ENCODE results near the gene GGN.
"Not testable (repeated sequence)": the region's sequence is repeated elsewhere in the genome, so short reads cannot be mapped to it uniquely, and the experiment has no call there.

The GGN gene

GRCh38 chr19:38387550-38388348 is at the start of gene GGN:
TSS of gene GGN (minus strand) at chr19:38388034. CDS start at chr19:38387261, 773 bp downstream.
- DNase-seq, result peak; percentile 81 to 89

GRCh38 chr19:38437295-38437694 is 49.5 kb upstream of the GGN start:
- no peak for DNase-seq

GRCh38 chr19:38434549-38435051 is 46.8 kb upstream of the GGN start:
- no peak for DNase-seq

GRCh38 chr19:38433268-38433733 is 45.5 kb upstream of the GGN start, which contains the start of gene RYR1:
TSS of gene RYR1 (plus strand) at chr19:38433691. CDS start at chr19:38433830, 139 bp downstream.
- peak; percentile 49 to 56 for DNase-seq

- no peak for DNase-seq
Observed at GRCh38 chr19:38430931-38431330, 43.1 kb upstream of the GGN start.

GRCh38 chr19:38429811-38430156 is 42.0 kb upstream of the GGN start:
- DNase-seq, result no peak

GRCh38 chr19:38429055-38429810 is 41.4 kb upstream of the GGN start:
- no peak for DNase-seq

- DNase-seq, result peak in 1 of 2 donors; percentile 39
Observed at GRCh38 chr19:38427035-38427677, 39.3 kb upstream of the GGN start.

GRCh38 chr19:38425810-38426466 is 38.1 kb upstream of the GGN start, which contains the start of gene RASGRP4:
TSS of gene RASGRP4 (minus strand) at chr19:38426219. CDS start at chr19:38426091, 128 bp downstream.
- DNase-seq, result peak; percentile 41 to 43

GRCh38 chr19:38425222-38425809 is 37.5 kb upstream of the GGN start:
- DNase-seq, result no peak

- no peak for DNase-seq
Observed at GRCh38 chr19:38424272-38424671, 36.4 kb upstream of the GGN start.

- DNase-seq, result no peak
Observed at GRCh38 chr19:38422438-38422837, 34.6 kb upstream of the GGN start.

GRCh38 chr19:38421856-38422255 is 34.0 kb upstream of the GGN start:
- DNase-seq, result no peak

- no peak for DNase-seq
Observed at GRCh38 chr19:38420935-38421334, 33.1 kb upstream of the GGN start.

- DNase-seq, result peak; percentile 77 to 81
Observed at GRCh38 chr19:38417544-38418506, 30.0 kb upstream of the GGN start.

- DNase-seq, result no peak
Observed at GRCh38 chr19:38417146-38417543, 29.3 kb upstream of the GGN start.

- no peak for DNase-seq
Observed at GRCh38 chr19:38413416-38413815, 25.6 kb upstream of the GGN start.

GRCh38 chr19:38412961-38413360 is 25.1 kb upstream of the GGN start:
- no peak for DNase-seq

- DNase-seq, result no peak
Observed at GRCh38 chr19:38412491-38412890, 24.7 kb upstream of the GGN start.

GRCh38 chr19:38411898-38412297 is 24.1 kb upstream of the GGN start:
- DNase-seq, result not testable (repeated sequence)

All from CD4-positive, alpha-beta T cell treated with Interferon alpha-2 for 1 hour (primary cell).